Rectal smooth muscle tissue (tissue), 1 donor: ENCODE results near the gene DDX18.
"Not testable (repeated sequence)": the region's sequence is repeated elsewhere in the genome, so short reads cannot be mapped to it uniquely, and the experiment has no call there.

Experiments used
- H3K27ac ChIP-seq: one replicate; pipeline ENCODE4 v1.7.0; 2013; ENCODE audit warnings: low read depth, low read length, inconsistent platforms
- H3K27me3 ChIP-seq: one replicate; pipeline ENCODE4 v1.7.0; 2013; ENCODE audit warnings: low read length; ENCODE audit not compliant: control insufficient read depth, insufficient read depth
- H3K36me3 ChIP-seq: one replicate; pipeline ENCODE4 v1.7.0; 2013; ENCODE audit warnings: low read length; ENCODE audit not compliant: control insufficient read depth, insufficient read depth
- H3K4me1 ChIP-seq: one replicate; pipeline ENCODE4 v1.7.0; 2013; ENCODE audit warnings: low read length; ENCODE audit not compliant: control insufficient read depth, insufficient read depth
- H3K4me3 ChIP-seq: one replicate; pipeline ENCODE4 v1.7.0; 2013; ENCODE audit warnings: low read length
- H3K9ac ChIP-seq: one replicate; pipeline ENCODE4 v1.7.0; 2013; ENCODE audit warnings: low read length

The DDX18 gene

GRCh38 chr2:117814417-117815264, at the start of gene DDX18:
Gene DDX18 (plus strand): TSS chr2:117814691. CDS start chr2:117814778, 87 bp downstream.
- Histone ChIP-seq H3K9ac (peak within 1 kb of the TSS; percentile 81), H3K36me3 (peaks cover 5% of the 10 kb centered on the region), H3K27me3 (no peaks in the 10 kb centered on the region), H3K4me3 (peak within 1 kb of the TSS; percentile 71), H3K4me1 (peaks cover 5% of the 10 kb centered on the region), H3K27ac (peak within 1 kb of the TSS; percentile 77)

DNA sequence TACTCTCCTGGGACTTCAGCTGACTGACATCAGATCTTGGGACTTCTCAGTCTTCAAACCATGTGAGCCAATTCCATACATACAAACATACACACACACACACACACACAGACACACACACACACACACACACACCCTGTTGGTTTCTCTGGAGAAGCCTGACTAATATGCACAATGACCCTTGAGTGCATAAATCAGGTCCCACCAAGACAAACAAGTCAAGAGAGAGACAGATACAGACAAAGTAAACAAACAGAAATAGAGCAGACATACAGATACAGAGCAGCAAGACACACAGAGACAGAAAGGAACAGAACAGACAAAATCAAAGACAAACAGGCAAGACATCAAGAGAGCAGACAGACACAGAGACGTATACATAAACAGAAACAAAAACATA, 43.8 kb upstream of the DDX18 start:
- no peaks in the 10 kb centered on the region for H3K27me3 ChIP-seq
- H3K36me3 ChIP-seq: no peaks in the 10 kb centered on the region
- H3K4me3 ChIP-seq: no peak overlapping the region
- H3K9ac ChIP-seq: no peak overlapping the region
- H3K4me1 ChIP-seq: no peaks in the 10 kb centered on the region
- no peak overlapping the region for H3K27ac ChIP-seq

DNA sequence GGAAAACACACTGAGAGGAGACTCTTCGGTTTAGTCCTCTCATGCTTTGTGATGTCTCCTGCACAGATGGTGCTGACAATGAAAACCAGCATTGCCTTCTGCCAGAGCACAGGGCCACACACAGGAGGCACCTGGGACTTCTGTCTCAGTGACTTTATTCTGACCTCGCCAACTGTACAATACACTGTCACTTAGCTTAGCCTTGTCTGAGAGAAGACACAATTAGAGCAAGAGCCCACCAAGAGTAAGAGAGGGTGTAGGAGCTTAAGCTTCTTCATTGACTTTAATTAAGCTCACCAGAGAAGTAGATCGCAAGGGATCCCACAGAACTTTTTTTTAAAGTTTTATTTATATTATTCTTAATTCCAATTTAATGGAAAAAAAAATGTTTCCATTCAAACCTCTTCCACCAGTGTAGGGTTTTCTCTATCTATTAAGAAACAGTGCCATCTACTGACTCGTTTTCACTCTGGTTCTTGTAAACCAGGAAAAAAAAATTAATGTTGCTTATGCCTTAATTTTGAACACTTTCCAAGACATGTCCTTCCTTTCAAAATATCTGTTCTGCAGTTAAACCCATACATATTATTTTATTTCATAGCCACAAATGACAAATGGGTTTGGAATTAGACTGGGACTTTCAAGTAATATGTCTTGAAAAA, 42.4 kb upstream of the DDX18 start:
- no peak overlapping the region for H3K4me3 ChIP-seq
- no peaks in the 10 kb centered on the region for H3K4me1 ChIP-seq
- no peak overlapping the region for H3K9ac ChIP-seq

DNA sequence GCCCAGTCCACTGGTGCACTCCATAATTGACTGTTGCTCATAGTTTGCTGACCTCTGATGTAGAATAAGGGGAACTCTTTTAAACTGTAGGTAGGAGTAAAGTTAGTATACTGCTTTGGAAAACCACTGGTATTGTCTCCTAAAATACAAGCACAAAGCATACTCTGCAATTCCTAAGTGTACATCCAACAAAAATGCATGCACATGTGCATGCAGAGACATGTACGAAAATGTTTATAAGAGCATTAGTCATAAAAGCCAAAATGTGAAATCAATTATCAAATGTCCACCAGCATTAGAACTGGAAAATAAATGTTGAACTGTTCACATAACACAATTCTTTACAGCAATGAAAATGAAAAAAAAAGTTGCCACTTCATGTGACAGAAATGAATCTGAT, 39.8 kb upstream of the DDX18 start:
- Histone ChIP-seq H3K27ac (no peak overlapping the region), H3K27me3 (no peaks in the 10 kb centered on the region), H3K36me3 (no peaks in the 10 kb centered on the region), H3K4me3 (no peak overlapping the region), H3K4me1 (no peaks in the 10 kb centered on the region), H3K9ac (no peak overlapping the region)

More for the DNA sequence above, 42.4 kb upstream of the DDX18 start:
- no peaks in the 10 kb centered on the region for H3K27me3 ChIP-seq
- no peaks in the 10 kb centered on the region for H3K36me3 ChIP-seq
- H3K27ac ChIP-seq: no peak overlapping the region

GRCh38 chr2:117775703-117776219, 38.7 kb upstream of the DDX18 start:
- Histone ChIP-seq H3K27me3 (no peaks in the 10 kb centered on the region), H3K36me3 (no peaks in the 10 kb centered on the region), H3K4me1 (no peaks in the 10 kb centered on the region), H3K4me3 (no peak overlapping the region), H3K27ac (no peak overlapping the region), H3K9ac (no peak overlapping the region)

- Histone ChIP-seq H3K36me3 (no peaks in the 10 kb centered on the region), H3K9ac (no peak overlapping the region), H3K4me1 (no peaks in the 10 kb centered on the region), H3K27me3 (no peaks in the 10 kb centered on the region), H3K27ac (no peak overlapping the region), H3K4me3 (no peak overlapping the region)
These were observed 37.6 kb upstream of the DDX18 start for GRCh38 chr2:117776888-117777287.

DNA sequence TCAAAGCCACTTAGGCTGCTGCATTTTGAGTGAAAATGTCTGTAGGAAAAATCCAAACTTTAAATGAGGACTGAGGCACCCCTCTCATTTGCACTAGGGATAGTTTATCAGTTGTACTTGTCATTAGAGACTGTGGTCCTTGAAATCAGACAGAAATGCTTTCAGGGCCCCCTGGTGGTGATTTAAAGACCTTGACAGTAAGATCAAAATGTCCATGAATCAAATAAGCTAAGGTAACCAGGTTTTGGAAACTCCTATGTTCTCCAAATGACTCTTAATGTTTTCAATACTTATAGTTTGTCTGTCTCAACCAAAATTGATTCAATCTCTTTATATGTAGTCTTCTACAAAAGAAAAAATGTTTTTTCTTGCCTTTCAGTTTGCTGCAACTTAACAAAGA, 28.8 kb upstream of the DDX18 start:
- H3K9ac ChIP-seq: no peak overlapping the region
- no peaks in the 10 kb centered on the region for H3K36me3 ChIP-seq
- H3K4me1 ChIP-seq: no peaks in the 10 kb centered on the region
- H3K4me3 ChIP-seq: no peak overlapping the region
- H3K27ac ChIP-seq: no peak overlapping the region
- H3K27me3 ChIP-seq: no peaks in the 10 kb centered on the region

DNA sequence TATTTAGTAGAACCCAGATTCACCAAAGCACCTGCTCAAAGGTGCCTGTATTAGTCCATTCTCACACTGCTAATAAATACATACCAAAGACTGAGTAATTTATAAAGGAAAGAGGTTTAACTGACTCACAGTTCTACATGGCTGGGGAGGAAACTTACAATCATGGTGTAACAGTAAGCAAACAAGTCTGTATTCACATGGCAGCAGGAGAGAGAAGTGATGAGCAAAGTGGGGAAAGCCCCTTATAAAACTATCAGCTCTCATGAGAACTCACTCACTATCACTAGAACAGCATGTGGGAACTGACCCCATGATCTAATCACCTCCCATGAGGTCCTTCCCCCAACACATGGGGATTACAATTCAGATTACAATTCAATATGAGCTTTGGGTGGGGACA, 28.0 kb upstream of the DDX18 start:
- H3K4me3 ChIP-seq: no peak overlapping the region
- H3K27ac ChIP-seq: no peak overlapping the region
- no peak overlapping the region for H3K9ac ChIP-seq
- H3K27me3 ChIP-seq: no peaks in the 10 kb centered on the region
- H3K36me3 ChIP-seq: no peaks in the 10 kb centered on the region
- H3K4me1 ChIP-seq: no peaks in the 10 kb centered on the region

DNA sequence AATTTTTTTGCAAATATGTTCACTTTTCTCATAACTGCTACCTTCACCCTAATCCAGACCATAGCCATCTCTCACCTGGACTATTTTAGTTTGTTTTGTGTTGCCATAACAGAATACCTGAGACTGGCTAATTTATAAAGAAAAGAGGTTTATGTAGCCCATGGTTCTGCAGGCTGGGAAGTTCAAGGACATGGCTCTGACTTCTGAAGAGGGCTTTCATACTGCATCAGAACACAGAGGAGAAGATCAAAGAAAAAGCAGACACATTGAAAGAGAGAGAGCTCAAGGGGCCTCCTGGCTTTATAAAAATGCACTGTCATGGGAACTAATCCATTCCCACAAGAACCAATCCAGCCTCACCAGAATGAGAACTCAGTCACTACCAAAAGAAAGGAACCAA, 25.0 kb upstream of the DDX18 start:
- no peaks in the 10 kb centered on the region for H3K27me3 ChIP-seq
- no peaks in the 10 kb centered on the region for H3K4me1 ChIP-seq
- H3K9ac ChIP-seq: no peak overlapping the region
- H3K4me3 ChIP-seq: no peak overlapping the region
- H3K36me3 ChIP-seq: no peaks in the 10 kb centered on the region
- no peak overlapping the region for H3K27ac ChIP-seq

DNA sequence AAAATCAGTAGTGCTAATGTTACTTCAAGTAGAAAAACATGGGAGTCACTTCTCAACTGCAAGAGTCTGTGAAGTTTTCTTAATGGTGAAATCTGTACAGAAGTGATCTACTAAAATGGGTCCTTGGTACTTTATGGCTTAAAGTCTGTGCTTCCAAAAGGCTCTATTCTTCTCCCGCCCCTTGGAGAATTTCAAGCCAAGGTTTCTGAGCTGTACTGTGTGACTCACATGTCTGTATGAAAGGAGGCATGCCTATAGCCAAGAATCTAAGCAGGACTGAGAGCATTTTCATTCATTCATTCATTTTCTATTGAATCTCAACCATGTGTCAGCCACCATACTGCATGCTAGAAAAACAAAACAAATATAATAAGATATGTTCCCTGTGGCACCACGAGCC, 19.8 kb upstream of the DDX18 start:
- no peak overlapping the region for H3K9ac ChIP-seq
- no peaks in the 10 kb centered on the region for H3K4me1 ChIP-seq
- H3K4me3 ChIP-seq: no peak overlapping the region
- H3K27me3 ChIP-seq: no peaks in the 10 kb centered on the region
- no peak overlapping the region for H3K27ac ChIP-seq
- no peaks in the 10 kb centered on the region for H3K36me3 ChIP-seq

GRCh38 chr2:117801826-117802225, 12.7 kb upstream of the DDX18 start:
- H3K4me1 ChIP-seq: no peaks in the 10 kb centered on the region
- H3K9ac ChIP-seq: no peak overlapping the region
- no peak overlapping the region for H3K27ac ChIP-seq
- no peak overlapping the region for H3K4me3 ChIP-seq
- H3K36me3 ChIP-seq: no peaks in the 10 kb centered on the region
- H3K27me3 ChIP-seq: no peaks in the 10 kb centered on the region

DNA sequence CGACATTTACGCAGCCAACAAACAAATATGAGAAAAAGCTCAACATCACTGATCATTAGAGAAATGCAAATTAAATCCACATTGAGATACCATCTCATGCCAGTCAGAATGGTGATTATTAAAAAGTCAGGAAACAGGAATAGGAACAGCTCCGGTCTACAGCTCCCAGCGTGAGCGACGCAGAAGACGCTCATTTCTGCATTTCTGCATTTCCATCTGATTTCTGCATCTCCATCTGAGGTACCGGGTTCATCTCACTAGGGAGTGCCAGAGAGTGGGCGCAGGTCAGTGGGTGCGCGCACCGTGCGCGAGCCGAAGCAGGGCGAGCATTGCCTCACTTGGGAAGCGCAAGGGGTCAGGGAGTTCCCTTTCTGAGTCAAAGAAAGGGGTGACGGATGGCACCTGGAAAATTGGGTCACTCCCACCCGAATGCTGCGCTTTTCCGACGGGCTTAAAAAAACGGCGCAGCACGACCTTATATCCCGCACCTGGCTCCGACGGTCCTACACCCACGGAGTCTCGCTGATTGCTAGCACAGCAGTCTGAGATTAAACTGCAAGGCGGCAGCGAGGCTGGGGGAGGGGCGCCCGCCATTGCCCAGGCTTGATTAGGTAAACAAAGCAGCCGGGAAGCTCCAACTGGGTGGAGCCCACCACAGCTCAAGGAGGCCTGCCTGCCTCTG, 10.7 kb upstream of the DDX18 start:
- H3K4me3 ChIP-seq: not testable (repeated sequence)

More for the DNA sequence above, 10.7 kb upstream of the DDX18 start:
- H3K27me3 ChIP-seq, H3K9ac ChIP-seq, H3K4me1 ChIP-seq, H3K27ac ChIP-seq, H3K36me3 ChIP-seq: not testable (repeated sequence)
